ENCODE data around the gene PATZ1.

DNA sequence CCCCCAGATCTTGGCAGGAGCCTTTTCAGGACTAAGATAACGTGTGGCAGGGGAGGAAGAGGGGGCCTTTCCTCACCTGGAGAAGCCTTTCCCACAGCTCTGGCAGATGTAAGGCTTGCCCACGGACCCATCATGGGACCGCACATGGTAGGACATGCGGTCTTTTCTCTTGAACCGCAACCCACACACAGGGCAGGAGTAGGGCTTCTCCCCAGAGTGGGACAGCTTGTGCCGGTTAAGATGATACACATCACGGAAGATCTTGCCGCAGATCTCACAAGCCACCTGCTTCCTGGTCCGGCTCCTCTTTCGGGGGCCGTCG is 1.9 kb downstream of the PATZ1 start:
- TF ChIP-seq, protein P1, sequence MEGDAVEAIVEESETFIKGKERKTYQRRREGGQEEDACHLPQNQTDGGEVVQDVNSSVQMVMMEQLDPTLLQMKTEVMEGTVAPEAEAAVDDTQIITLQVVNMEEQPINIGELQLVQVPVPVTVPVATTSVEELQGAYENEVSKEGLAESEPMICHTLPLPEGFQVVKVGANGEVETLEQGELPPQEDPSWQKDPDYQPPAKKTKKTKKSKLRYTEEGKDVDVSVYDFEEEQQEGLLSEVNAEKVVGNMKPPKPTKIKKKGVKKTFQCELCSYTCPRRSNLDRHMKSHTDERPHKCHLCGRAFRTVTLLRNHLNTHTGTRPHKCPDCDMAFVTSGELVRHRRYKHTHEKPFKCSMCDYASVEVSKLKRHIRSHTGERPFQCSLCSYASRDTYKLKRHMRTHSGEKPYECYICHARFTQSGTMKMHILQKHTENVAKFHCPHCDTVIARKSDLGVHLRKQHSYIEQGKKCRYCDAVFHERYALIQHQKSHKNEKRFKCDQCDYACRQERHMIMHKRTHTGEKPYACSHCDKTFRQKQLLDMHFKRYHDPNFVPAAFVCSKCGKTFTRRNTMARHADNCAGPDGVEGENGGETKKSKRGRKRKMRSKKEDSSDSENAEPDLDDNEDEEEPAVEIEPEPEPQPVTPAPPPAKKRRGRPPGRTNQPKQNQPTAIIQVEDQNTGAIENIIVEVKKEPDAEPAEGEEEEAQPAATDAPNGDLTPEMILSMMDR (IDR thresholded peaks at IDR 0.05) = no peak
- no peak for TF ChIP-seq POLR2AphosphoS5 (IDR thresholded peaks at IDR 0.05)
- TF ChIP-seq POLR2A (IDR thresholded peaks at IDR 0.05) = no peak
